22Rv1 (cell line): Measurements from ENCODE around the gene LSP1.

ENCODE experiments used
- CTCF ChIP-seq: fragments of 450-650 bp; IDR thresholded peaks from 2 replicates; pipeline ENCODE4 v1.5.1; 2017; ENCODE audit warnings: mild to moderate bottlenecking
- ZFX ChIP-seq: fragments of 450-650 bp; IDR thresholded peaks from 2 replicates; pipeline ENCODE4 v1.6.1; 2017; ENCODE audit warnings: antibody characterized with exemption, borderline replicate concordance

GRCh38 chr11:1834062-1834610, 18.7 kb upstream of the LSP1 start:
- no peak for TF ChIP-seq CTCF
- TF ChIP-seq ZFX, result no peak
